Kidney tubule cell (primary cell): ENCODE data around the gene TADA1.

Experiments used
- DNase-seq: peaks from one replicate; pipeline ENCODE4 v3.0.0-alpha.2; 2018; ENCODE audit warnings: low spot score

TADA1 gene, protein sequence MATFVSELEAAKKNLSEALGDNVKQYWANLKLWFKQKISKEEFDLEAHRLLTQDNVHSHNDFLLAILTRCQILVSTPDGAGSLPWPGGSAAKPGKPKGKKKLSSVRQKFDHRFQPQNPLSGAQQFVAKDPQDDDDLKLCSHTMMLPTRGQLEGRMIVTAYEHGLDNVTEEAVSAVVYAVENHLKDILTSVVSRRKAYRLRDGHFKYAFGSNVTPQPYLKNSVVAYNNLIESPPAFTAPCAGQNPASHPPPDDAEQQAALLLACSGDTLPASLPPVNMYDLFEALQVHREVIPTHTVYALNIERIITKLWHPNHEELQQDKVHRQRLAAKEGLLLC

DNA sequence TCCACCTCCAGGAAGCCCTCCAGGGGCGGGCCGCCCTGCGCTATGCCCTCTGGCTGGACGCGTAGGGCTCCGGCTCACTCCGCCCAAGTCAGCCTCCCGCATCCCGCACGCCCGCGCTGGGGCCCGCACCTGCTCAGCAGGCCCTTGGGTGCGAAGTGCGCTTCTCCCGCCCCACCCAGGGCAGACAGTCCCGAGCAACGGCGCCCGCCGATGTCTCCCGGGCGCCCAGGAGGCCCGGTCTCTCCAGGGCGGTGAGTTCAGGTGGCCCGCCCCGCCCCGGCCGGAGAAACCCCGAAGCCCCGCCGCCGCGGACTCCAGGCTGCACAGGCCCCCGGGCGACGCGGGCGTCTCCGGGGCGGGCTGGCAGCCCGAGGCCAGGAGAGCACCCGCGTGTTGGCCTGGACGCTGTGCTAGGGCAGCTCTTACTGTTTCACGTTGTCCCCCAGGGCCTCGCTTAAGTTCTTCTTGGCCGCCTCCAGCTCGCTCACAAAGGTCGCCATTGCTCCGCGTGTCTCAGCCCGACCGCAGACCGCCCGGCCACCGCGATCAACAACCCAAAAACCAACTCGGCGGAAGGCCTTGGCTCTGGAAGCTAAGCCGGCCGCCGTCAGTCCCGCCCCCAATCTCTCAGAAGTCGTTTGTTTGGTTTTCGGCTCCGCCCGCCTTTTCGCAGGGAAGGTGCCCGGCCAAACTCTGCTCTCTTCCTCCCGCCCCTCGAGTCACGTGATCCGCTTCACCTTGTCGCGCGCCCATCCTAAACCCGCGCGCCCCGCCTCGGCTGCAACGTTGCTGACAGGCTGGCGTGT is at the start of gene TADA1:
Gene TADA1 (minus strand): TSS at position 531 of the 806 bp plus-strand sequence. CDS start 31 bp downstream, at position 500.
- DNase-seq = peak; percentile 99

DNA sequence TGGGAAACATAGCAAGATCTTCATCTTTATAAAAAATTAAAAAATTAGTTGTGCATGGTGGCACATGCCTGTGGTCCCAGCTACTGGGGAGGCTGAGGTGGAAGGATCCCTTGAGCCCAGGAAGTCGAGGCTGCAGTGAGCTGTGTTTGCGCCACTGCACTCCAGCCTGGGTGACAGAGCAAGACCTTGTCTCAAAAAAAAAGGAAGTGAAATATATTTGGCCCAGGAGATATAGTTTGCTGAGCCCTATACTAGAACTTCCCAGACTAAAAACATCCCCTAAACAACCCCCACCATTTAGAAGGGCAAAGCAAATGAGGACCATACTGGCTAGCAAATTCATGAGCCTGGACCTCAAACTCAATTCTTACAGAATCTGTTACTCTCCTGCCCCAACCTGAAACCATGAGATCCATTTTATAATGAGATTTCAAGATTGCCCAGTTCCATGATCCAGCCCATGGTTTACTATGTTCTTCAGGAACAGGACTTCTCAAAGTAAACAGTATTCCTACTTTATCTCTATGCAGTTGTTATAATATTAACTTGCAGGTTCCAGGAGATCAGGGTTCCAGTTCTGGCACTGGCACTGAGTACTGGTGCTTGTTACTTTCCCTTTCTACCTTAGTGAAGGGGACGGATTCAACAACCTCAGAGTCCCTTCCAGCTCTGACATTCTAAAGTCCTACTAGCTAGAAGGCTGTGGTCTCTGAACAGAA is 48.9 kb upstream of the TADA1 start:
- peak; percentile 42 for DNase-seq

DNA sequence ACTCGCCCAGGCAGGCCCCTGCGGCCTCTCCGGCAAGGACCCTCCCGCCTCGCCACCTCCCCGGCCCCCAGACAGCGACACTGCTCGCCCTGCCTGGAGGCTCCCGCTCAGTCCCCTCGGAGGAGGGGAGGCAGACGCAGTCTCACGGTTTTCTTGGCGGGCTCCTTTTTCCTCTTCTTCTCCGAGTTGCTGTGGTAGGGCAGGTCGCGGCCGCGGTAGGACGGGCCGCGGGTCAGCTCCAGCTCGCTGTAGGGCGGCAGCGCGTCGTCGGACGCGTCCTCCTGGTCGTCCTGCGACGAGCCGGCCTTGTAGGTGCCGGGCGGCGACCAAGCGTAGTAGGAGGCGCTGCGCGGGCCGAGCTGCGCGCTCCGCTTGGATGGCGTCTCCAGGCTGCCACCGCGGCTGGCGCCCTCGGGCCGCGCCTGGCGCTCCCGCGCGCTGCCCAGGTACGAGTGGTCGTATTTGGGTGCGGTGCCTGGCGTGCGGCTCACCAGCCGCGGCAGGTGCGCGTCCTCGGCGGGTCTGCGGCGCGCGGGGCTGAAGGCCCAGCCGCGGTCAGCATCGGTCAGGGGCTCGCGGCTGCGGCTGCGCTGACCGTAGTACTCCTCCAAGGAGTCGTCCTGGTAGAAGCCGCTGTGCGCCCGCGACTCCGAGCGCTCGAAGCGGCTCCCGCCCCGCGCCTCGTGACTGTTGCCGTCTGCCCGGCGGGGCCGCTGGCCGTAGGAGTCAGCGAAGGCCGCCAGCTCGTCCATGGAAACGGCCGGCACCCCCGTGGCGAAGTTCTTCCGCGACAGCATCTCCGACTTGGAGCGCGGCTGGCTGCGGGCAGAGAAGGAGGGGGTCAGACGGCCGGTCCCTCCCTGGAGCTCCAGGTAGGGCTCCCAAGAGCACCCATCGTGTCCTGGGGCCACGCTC is 44.8 kb upstream of the TADA1 start:
- DNase-seq = peak; percentile 45

DNA sequence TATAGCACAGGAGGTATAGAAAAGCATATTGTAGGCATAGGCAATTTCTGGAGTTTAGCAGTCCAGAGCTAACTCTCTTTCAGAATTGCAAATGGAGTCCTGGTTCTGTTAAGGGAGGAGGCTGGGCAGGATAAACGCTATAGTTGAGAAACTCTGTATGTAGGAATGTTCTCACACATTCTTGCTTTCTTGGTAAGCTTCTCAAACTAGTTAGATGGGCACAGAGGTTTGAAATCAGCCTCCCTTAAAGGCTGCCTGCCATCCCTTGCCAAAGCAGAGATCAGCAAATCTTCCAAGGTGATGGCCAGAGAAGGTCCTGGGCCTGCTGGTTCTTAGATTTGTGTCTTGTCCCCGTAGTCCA is 42.9 kb upstream of the TADA1 start:
- DNase-seq = no peak

DNA sequence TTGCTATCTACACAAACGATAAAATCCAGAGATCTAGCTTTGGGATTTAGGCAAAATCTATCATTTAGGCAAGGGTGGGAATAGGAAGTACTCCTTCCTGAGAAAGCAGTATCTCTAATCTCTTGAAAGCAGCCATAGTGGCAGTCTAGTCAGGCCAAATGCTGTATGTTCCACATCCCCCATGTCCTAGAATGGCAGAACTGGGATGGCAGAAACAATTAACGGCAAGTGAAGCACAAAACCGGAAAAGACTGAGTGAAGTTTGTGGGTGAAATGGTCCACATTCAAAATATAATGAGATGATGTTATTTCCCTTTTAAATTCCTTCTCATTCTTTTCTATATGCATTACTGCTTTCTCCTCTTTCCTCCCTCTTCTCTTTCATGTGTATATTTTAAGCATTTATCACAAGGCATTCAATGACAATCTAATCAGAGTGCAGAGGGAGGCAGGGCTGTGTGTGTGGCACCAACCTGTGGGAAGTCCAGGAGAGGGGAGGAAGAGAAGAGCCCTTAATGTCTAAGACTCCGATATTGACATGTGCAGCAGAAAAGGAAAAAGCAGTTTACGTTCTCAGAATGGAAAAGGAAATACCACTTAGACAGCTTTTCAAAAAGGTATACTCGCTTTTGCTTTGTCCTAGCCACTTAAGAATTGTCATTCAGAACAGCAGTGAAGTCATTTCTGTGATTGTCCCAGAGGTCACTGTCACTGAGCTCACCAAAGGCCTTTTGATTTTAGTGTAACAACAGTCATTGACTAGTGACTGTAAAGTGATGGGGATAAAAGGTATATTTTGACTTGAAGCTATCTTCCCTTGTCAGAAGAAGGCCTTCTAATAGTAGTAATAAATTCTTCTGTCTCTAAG is 42.3 kb upstream of the TADA1 start:
- DNase-seq = no peak

DNA sequence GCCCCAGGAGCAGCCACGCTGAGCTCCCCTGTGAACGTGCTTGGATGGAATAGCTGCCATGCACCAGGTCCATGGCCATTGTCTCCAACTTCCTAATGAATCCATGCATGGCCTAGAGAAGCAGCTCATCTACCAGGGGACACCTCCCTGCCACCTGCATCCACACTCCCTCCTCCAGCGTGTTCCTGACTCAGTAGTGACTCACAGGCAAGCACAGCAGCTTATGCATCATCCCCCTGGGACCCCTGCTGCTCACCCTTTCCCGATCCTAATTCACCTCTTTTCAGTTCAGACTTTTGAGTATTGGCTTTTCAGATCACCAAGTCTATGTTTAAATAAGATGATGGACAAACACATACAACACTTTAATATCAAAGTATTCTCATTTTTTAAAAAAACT is 39.9 kb upstream of the TADA1 start:
- peak; percentile 64 for DNase-seq

DNA sequence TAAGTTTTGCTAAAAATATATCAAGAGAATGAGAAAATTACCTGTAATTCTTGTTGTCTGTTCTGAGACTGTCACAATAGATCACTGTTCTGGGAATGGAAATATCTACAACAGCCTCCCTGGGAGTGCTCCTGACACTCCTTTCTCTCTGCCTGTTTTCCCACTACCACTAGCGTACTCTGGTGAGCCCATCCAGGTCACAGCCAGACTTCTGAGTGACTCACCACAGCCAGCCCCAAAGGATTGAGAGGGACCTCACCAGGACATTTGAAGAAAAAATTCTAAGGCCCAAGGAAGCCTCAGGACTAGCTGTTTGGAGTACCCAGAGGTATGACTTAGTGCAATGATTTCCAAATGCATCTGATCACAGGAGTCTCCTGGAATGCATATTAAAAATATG is 39.0 kb upstream of the TADA1 start:
- DNase-seq = no peak

DNA sequence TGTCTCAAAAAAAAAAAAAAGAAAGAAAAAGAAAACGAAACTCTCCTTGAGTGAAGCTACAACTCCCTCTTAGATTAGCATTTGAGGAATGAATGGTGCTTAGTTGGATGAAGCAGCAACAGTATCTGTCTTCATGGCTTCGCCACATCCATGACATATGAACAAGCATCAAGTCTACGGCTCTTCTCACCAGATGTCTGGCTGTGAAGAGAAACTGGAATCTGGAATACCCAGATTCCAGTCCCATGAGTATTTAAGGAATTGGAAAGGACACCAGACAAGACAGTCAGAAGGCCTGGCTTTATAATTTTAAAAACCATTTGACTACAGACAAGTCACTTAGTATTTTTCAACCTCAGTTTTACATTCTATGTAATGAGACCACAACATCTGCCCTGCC is 38.0 kb upstream of the TADA1 start:
- DNase-seq = peak; percentile 21

DNA sequence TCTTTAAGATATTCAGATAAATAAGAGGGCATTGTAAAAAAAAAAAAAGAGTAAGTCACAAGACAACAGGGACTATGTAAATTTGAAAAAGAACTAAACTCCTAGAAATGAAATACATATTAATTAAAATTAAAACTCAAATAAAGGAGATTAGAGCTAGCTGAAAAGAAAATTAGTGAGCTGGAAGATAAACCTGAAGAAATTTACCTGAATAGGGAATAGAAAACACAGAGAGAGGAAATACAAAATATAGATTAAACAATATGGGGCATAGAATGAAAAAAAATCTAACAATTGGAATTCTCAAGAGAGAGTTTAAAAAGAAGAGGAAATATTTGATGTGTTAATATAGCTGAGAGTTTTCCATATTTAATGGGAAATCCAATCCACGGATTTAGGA is 35.6 kb upstream of the TADA1 start:
- no peak for DNase-seq

DNA sequence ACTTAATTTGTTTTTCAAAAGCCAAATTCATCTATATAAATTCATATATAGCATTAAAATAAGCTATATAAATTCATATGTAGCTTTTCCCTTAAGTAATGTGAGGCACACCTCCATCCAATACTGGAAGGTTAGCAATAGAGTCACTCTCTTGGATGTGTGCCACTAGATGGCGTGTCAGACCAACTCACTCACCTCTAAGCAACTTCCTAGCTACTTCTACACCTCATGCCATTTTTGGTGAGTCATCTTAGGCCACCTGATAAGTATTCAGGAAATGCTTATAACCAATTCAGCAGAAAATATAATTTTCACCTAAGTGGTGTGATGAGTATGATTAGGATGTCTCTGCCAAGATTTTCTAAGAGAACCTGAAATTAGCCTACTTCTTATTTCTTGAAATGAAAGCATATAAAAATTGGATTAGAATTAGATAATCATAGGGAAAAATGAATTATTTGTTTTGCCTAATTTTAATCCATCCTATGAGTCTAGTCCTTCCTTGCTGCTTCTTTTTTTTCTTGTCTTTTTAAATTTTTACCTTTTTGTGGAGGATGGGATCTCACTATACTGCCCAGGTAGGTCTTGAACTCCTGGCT is 34.4 kb upstream of the TADA1 start:
- peak; percentile 94 for DNase-seq

DNA sequence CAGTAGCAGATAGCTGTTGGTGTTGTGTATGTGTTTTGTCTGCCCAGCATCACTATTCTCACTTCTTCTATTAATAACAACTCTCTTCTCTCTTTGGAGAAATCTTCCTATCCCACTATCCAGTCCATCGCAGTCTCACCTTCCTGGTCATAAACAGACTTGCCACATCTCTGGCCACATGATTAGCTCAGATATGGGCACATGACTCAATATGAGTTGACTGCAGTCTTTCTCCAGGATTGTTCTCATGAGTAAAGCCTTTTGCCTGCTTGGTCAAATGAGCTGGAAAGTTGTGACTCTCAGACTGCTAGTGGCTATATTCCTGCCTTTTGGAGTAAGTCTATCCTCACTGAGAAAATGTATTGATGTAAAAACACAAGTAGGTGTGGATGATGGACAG is 32.9 kb upstream of the TADA1 start:
- peak; percentile 71 for DNase-seq

DNA sequence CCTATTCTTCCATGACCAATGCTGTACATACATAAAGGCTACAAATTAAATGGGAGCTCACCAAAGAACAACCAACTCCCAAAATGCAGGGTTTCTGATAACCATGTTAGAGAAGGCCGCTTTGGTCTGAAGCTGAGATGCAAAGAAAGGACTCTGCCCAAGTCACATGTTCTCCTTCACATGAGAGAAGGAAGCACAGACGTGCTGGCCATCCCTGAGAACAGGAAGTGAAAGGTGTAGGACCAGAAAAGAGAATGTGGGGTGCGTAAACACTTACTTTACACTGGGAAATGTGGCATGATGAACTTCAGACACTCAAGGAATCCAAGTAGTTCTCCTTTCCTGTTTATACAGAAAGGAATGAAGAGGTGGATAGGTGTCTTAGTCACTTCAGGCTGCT is 31.7 kb upstream of the TADA1 start:
- DNase-seq = no peak

DNA sequence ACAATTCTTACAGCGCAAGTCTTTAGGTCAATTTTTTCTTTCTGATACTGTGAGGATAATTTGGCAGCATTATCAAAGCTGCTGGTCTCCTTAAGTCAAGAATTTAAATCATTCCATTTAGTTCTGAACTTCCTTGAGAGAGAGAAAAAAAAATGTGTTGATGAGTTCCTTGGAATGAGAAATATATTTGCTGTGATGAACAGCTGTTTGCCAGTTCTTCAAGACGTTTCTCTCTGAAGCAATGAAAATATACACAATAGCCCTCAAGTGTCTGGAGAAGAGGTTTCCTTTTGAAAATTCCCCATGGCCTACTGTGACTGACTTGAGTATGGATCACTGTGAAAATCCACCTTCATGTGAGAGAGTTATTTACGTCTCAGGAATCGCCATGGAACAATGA is 31.0 kb upstream of the TADA1 start:
- no peak for DNase-seq

DNA sequence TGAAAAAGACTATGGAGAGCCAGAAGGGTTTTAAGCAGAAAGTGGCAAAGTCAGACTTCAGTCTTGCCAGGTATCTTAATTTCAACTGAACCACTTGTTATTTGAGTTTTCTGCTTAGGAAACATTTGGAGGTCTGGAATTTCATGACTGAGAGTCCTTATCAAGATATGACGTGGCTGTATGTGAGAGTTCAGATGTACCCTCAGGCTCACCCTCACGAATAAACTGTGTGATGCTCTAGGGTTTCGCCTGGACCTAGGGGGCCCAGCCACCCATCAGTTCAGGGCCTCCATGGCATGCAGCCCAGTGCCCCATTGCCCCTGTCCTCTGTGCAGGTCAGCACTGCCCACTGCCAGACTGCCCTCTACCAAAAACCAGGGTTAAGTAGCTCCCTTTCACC is 30.6 kb upstream of the TADA1 start:
- no peak for DNase-seq

DNA sequence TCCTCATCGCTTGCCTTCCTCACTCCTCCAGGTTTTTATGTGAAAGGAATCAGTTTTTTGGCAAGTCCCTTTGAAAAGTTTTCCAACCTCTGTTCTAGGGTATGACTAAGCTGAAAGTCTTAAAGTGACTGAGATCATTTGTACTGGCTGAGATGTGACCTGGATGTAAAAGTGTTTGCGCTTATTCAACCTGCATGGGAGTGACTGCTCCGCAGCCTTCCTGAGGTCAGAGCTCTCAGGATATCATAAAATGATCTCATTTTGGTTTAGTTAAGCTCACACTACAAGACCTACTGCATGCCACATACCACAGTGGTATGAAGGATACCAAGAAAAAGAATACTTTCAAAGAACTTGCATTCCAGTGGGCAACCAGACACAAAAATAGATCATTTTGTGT is 29.8 kb upstream of the TADA1 start:
- peak; percentile 91 for DNase-seq

DNA sequence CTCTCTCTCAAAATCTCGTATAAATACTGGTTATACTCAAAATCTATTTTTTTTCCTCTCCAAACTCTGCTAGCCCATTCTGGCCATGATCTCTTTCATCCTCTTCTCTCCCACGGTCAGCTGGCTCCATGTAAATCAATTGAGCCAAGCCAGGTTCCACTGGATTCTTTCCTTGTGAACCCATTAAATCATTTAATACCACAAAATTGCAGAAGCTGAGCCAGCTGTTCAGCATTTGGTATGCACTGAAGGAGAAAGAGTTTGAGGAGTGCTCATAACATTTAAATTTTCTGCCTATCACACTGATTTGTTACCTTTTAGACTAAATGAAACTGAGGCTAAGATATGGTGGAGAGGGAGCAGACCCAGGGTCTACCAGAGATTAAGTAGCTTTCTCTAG is 29.1 kb upstream of the TADA1 start:
- DNase-seq = no peak

DNA sequence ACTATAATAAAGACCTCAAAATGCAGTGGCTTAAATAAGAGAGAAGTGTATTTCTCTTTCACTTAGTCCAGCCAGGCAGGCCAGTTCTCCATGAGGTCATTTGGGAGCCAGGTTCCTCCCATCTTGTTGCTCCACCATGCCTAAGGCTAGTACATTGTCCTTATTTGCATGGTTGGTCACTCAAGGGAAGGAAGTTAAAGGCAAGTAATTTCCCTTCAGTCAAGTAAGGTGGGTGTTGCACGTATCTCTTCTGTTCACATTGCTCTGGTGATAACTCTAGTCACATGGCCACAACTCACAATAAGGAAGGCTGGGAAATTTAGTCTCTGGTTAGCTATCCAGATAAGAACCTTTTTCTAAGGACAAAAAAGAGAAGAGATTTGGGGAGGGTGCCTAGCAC is 27.2 kb upstream of the TADA1 start:
- DNase-seq = peak; percentile 73

DNA sequence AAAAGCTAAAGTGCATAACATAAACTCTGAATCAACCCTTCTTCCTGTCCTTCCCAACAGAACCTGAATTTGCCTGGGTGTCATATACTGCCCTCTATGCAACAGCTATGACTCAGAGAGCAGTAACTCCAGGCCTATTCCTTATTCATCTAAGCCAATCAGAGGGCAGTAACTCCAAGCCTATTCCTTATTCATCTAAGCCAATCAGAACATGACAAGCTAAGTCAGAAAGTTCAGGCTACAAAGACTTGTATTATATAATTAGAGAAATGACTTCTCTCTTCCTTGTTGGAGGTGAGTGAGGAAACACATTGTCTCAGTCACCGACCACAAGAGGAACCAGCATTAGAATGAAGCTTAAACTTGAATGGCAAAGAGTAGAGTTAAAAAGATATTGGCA is 26.2 kb upstream of the TADA1 start:
- DNase-seq = peak; percentile 90

DNA sequence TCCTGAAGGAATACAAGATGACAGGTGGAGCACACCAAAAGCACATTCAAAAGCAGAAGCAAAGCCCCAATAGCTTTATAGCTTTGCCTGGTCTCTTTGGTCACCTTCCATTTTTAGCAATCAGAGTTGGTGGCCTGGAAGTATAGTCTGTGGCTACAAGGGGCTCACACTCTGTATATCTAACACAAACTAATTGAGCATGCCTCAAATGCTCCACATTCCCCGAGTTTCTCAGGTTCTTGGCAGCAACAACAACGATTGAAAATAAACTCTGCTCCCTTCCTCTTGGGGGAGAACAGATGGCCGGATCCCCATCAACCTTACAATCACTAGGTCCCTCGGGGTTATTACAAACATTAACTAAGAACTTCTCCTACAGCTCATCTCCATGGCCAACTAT is 24.9 kb upstream of the TADA1 start:
- no peak for DNase-seq

DNA sequence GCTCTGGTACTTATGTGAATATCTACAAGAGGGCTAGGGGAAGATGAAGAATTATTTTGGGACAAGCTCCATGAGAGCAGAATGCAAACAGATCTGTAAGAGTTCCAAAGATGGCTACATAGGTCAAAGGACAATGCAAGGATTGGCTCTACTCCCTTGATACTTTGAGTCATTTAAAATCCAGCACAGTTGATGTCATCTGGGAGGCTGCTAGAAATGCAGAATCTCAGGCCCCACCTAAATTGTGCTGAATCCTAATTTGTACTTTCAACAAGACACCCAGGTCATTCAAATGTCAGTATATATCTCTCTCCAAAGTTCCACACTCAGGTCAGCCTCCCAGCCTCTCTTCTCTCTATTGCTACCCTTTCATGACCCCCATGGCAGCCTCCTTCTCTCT is 23.7 kb upstream of the TADA1 start:
- no peak for DNase-seq

DNA sequence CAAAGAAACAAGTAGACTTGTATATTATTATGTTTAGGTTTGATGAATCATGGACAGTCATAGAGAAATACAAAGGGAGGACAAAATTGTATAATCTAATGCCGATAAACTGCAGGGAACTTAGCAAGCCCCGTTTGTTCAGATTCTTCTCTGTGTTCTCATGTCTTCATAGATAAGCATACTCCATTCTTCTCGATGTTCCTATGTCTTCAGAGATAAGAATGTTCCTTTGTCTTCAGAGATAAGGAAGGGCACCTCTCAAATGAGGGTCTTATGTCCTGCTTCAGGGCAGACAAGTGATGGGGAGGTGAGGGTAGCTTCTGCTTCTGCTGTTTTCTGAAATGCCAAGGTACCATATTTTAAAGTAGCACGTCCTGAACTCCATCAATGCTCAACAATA is 19.7 kb upstream of the TADA1 start:
- DNase-seq = no peak
